ENCODE measurements around the gene CACNA1B. TPM values are rescaled to one million over a fixed set of nuclear protein-coding genes. Genes with fewer than 3 reads are reported as not detected.

Gene CACNA1B
- total RNA-seq, 1 experiment from 2014 or later, result 7.8 TPM

DNA sequence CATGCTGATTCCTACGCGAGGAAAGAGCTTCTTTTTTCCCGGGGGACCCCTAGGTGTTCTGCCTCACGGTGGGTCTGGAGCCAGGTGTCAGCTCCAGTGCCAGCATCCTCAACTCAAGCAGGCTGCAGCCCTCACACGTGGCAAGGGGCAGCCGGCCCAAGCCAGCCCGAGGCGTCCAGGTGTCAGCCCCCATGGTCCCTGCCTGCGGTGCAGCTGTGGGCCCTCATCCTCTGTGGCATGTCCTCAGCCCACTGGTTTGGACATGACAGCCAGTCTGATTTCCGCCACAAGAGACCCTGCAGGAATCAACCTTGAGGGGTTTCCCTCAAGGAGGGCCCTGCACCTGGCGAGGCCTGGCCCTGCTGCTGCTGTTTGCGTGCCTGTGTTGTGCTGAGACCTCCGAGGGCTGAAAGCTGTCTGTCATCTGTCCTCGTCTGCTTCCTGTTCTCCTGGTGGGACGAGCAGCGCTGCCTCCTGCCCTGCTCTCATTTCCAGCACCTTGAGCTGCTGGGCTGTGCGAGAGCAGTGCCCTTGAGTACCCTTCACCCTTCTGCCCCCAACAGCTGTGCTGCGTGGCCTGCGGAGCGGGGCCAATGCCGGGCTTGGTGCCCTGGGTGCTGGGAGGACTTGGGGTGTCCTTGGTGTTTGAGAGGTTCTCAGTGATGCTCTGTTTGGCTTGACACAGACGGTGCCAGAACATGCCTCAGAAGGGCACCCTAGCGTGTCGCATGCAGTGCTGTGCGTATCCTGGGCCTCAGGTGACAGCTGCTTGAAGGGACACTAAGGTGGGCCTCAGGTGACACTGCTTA lies 137.6 kb downstream of the CACNA1B start:
- no peaks in the 10 kb centered on the region for H3K79me1 ChIP-seq (ENCODE audit: insufficient read depth, low read depth, low read length, poor library complexity, severe bottlenecking)
- no peak overlapping the region for H4K5ac ChIP-seq (ENCODE audit: insufficient read length, low read depth, low read length)
- no peak overlapping the region for H3K18ac ChIP-seq (ENCODE audit: insufficient read length, low read depth, low read length)
- H3K23ac ChIP-seq (ENCODE audit: insufficient read length, low read depth, low read length), result no peak overlapping the region
- 0 out of 4 replicates have a peak, but pooled peaks cover 0 to under 1% of the 10 kb centered on the region in 2 experiments for H3K4me1 Mint-ChIP-seq
- no peaks in the 10 kb centered on the region for H3K79me2 ChIP-seq (ENCODE audit: insufficient read depth, low read length)
- H3K56ac ChIP-seq (ENCODE audit: insufficient read length, low read depth, low read length), result no peak overlapping the region
- H2BK12ac ChIP-seq (ENCODE audit: insufficient read length, low read depth, low read length), result no peak overlapping the region
- no peak overlapping the region for H2BK15ac ChIP-seq (ENCODE audit: low read depth, low read length)
- no peak overlapping the region for H2BK120ac ChIP-seq (ENCODE audit: low read depth, low read length, poor library complexity, severe bottlenecking)
- no peak overlapping the region for H2BK5ac ChIP-seq (ENCODE audit: insufficient read length, low read length)
- WGBS (ENCODE audit: extremely low coverage, insufficient read length, low lambda C conversion rate), result no CpG with 5 or more reads among the region's 25 CpGs
- no peak overlapping the region for H2AFZ ChIP-seq (ENCODE audit: low read length)
- no peak overlapping the region for H2AK5ac ChIP-seq (ENCODE audit: insufficient read length, low read length)
- no peaks in the 10 kb centered on the region; the same call in 1 of the 2 replicates for H3K27me3 Mint-ChIP-seq (ENCODE audit: low read depth)
- H3K23me2 ChIP-seq (ENCODE audit: insufficient read length, low read depth, low read length, poor library complexity, severe bottlenecking), result no peaks in the 10 kb centered on the region
- H3K4me1 ChIP-seq (ENCODE audit: insufficient read depth, low read length), result no peaks in the 10 kb centered on the region
- no peaks in the 10 kb centered on the region for H3K27me3 ChIP-seq (ENCODE audit: insufficient read depth, low read length)
- no peak overlapping the region for H3T11ph ChIP-seq (ENCODE audit: low read length)
- TF ChIP-seq CTCF (conservative IDR thresholded peaks at IDR 0.05), result no peak
- H3K9me3 Mint-ChIP-seq, result no peaks in the 10 kb centered on the region; a peak in 1 of 5 replicates
- H3K4me2 ChIP-seq (ENCODE audit: insufficient read depth, insufficient read length, low read length), result no peak overlapping the region
- peaks cover 0 to 8% (median 2%) of the 10 kb centered on the region in 3 experiments; a peak in 4 of 7 replicates for H3K36me3 Mint-ChIP-seq (ENCODE audit: insufficient read depth in 1 of 3, low read depth in 3 of 3)
- no peak overlapping the region for H4K91ac ChIP-seq (ENCODE audit: insufficient read length, low read depth, low read length)
- peak overlapping the region; percentile 53 to 74 (median 59); a peak in 2 of 7 replicates for H3K27ac Mint-ChIP-seq
- H4K20me1 ChIP-seq (ENCODE audit: control insufficient read depth, insufficient read depth, insufficient read length), result no peaks in the 10 kb centered on the region
- H4K8ac ChIP-seq (replicated peaks; ENCODE audit: insufficient read length, low read depth, low read length), result no peak overlapping the region
- no peak overlapping the region for H3K27ac ChIP-seq (ENCODE audit: insufficient read length, low read depth, low read length)
- no peak overlapping the region for H3K14ac ChIP-seq (ENCODE audit: insufficient read depth, low read length)
- no peak overlapping the region for H3K4me3 Mint-ChIP-seq
- H3K9me3 ChIP-seq (ENCODE audit: control insufficient read depth, low read depth, low read length), result no peaks in the 10 kb centered on the region
- H3K9ac ChIP-seq (ENCODE audit: extremely low read depth, insufficient read length, low read length), result no peak overlapping the region
- DNase-seq, result no peak
- no peak overlapping the region for H3K4ac ChIP-seq (ENCODE audit: low read depth, low read length)
- no peak overlapping the region for H2BK20ac ChIP-seq (ENCODE audit: low read depth, low read length, poor library complexity, severe bottlenecking)
